ENCODE results near the gene GATA2. TPM values are rescaled to one million over a fixed set of nuclear protein-coding genes. Genes with fewer than 3 reads are reported as not detected.

GATA2 gene
- total RNA-seq, 1 experiment from 2014 or later, result 9.6 TPM

DNA sequence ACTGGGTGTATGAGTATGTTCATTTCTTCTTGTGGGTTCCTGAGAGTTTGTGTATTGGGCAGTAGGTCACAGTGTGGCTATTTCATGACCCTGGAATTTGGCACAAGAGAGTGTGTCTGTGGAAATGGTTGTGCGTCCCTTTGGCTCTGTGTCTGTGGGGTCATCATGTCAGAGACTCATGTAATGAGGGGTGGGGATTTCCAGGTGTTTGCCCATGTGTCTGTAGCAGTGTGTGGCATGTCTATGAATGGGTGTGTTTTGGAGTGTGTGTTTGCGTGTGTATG, 1.3 kb upstream of the GATA2 start:
- CTCF ChIA-PET, result no interaction called here
- no peaks in the 10 kb centered on the region for H3K27me3 Mint-ChIP-seq (ENCODE audit: unreplicated experiment)
- TF ChIP-seq, protein P1, sequence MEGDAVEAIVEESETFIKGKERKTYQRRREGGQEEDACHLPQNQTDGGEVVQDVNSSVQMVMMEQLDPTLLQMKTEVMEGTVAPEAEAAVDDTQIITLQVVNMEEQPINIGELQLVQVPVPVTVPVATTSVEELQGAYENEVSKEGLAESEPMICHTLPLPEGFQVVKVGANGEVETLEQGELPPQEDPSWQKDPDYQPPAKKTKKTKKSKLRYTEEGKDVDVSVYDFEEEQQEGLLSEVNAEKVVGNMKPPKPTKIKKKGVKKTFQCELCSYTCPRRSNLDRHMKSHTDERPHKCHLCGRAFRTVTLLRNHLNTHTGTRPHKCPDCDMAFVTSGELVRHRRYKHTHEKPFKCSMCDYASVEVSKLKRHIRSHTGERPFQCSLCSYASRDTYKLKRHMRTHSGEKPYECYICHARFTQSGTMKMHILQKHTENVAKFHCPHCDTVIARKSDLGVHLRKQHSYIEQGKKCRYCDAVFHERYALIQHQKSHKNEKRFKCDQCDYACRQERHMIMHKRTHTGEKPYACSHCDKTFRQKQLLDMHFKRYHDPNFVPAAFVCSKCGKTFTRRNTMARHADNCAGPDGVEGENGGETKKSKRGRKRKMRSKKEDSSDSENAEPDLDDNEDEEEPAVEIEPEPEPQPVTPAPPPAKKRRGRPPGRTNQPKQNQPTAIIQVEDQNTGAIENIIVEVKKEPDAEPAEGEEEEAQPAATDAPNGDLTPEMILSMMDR (IDR thresholded peaks at IDR 0.05; ENCODE audit: unreplicated experiment), result no peak
- H3K36me3 Mint-ChIP-seq (ENCODE audit: insufficient read depth, unreplicated experiment), result peaks cover 29% of the 10 kb centered on the region
- no peak overlapping the region for H3K27ac Mint-ChIP-seq (ENCODE audit: unreplicated experiment)
- intact Hi-C loops (cut with micrococcal nuclease; ENCODE audit: unreplicated experiment), result no loop called here
- H3K4me3 Mint-ChIP-seq (ENCODE audit: low read depth, unreplicated experiment), result no peak overlapping the region
- no peak for DNase-seq
- peaks cover 8% of the 10 kb centered on the region for H3K4me1 Mint-ChIP-seq (ENCODE audit: low read depth, unreplicated experiment)
- H3K9me3 Mint-ChIP-seq (ENCODE audit: low read depth, unreplicated experiment), result no peaks in the 10 kb centered on the region
- no TSS peak for BruUV-seq (replicated peaks)

DNA sequence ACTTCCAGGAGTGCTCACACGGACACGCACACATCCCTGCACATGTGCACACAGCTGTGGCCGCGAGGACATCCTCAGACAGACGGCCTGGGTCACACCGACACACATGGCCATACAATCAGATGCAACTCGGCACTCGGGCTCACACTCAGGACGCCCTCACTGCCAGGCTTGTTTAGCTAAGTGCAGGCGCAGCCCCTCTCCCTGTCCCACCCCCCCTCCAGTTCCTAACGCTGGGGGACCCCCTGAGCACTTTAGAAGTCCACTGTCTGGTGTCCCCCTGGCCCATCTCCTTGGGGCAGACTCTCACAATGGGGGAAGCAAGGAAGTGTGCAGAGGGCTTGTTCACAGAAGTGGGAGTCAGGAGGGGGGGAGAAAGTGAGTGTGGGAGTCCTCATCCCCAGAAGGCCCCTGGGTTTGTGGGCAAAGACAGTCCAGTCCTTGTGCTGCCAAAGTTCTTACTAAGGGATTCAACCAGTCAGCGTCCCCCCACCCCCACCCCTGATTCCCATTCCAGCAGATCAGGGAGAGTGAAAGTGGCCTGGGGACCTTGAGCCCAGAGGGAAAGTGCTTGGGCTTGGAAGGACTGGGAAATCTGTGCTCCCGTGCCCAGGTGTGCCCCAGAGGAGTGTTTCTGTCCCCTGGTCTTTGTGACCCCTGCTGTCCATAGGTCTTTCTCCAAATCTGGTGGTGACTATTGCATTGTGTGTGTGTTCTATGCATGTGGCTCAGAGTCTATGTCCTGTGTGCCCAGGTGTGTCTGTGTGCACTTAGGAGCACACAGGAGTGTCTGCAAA, 767 bp upstream of the GATA2 start:
- no peaks in the 10 kb centered on the region for H3K9me3 Mint-ChIP-seq (ENCODE audit: low read depth, unreplicated experiment)
- no peak overlapping the region for H3K4me3 Mint-ChIP-seq (ENCODE audit: low read depth, unreplicated experiment)
- BruUV-seq (replicated peaks), result no TSS peak
- H3K36me3 Mint-ChIP-seq (ENCODE audit: insufficient read depth, unreplicated experiment), result peaks cover 34% of the 10 kb centered on the region
- H3K27ac Mint-ChIP-seq (ENCODE audit: unreplicated experiment), result no peak overlapping the region
- CTCF ChIA-PET, result interaction anchor here (0.6 kb wide), 1 partner anchor 843 kb away, joined by 3 read pairs; no protein-coding TSS in a partner anchor
- TF ChIP-seq, protein P1 (IDR thresholded peaks at IDR 0.05; ENCODE audit: unreplicated experiment), result no peak
- no peak for DNase-seq
- intact Hi-C loops (cut with micrococcal nuclease; ENCODE audit: unreplicated experiment), result no loop called here
- peaks cover 8% of the 10 kb centered on the region for H3K4me1 Mint-ChIP-seq (ENCODE audit: low read depth, unreplicated experiment)
- no peaks in the 10 kb centered on the region for H3K27me3 Mint-ChIP-seq (ENCODE audit: unreplicated experiment)

DNA sequence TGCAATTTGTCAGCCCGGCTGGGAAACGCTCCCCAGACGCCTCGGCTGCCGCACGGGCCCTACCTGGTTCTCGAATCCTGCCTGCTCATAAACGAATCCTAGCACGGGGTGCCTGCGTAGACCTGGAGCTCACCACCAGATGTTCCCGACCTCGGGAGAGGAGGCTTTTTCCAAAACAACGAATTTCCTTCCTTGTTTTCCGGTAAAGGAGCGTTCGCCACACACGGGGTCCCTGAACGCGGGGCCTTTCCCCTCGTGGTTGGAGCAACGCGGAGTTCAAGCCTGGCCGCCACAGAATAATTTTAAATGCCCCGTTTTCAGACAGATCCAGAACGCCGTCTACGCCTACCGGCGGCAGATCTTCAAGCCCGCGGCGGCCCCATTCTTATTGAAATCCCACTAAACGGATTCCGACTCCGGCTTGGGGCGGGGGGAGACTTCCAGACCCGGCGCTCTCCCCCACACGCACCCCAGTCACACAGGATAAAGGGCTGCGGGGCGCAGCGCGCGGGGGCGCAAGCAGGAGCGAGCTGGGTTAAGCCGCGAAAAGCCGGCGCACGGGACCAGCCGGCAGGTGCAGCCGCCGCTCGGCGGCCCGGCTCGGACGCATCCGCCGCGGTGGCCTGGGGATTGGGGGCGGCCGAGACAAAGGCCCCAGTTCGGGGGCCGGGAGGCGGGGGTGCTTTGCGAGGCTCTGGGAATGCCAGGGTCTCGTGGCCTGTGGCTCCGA, 895 bp downstream of the GATA2 start:
- Mint-ChIP-seq H3K9me3 (ENCODE audit: low read depth, unreplicated experiment) (no peaks in the 10 kb centered on the region), H3K4me1 (ENCODE audit: low read depth, unreplicated experiment) (peaks cover 8% of the 10 kb centered on the region), H3K36me3 (ENCODE audit: insufficient read depth, unreplicated experiment) (peaks cover 37% of the 10 kb centered on the region), H3K27ac (ENCODE audit: unreplicated experiment) (no peak overlapping the region), H3K27me3 (ENCODE audit: unreplicated experiment) (peaks cover 3% of the 10 kb centered on the region), H3K4me3 (ENCODE audit: low read depth, unreplicated experiment) (no peak overlapping the region)
- intact Hi-C loops (cut with micrococcal nuclease; ENCODE audit: unreplicated experiment), result loop anchor here (2.0 kb wide), 1 partner anchor 57 kb away; no protein-coding TSS in a partner anchor
- CTCF ChIA-PET, result interaction anchor here (0.8 kb wide), 1 partner anchor 65 kb away, joined by 3 read pairs; no protein-coding TSS in a partner anchor
- DNase-seq, result no peak
- no TSS peak for BruUV-seq (replicated peaks)
- TF ChIP-seq, protein P1 (IDR thresholded peaks at IDR 0.05; ENCODE audit: unreplicated experiment), result no peak

DNA sequence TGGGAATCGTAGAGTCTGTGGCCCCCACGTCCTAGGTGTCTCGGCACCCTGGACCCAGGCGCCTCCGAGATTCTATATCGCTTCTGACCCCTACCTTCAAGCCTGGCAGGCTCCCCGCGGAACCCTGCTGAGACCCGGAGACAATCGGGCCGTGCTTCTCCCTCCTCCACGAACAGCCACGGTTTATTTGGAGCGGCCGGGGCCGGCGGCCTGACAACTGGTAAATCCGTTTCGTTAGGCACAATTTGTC, 1.4 kb downstream of the GATA2 start:
- Mint-ChIP-seq H3K4me1 (ENCODE audit: low read depth, unreplicated experiment) (peaks cover 8% of the 10 kb centered on the region), H3K36me3 (ENCODE audit: insufficient read depth, unreplicated experiment) (peaks cover 37% of the 10 kb centered on the region), H3K9me3 (ENCODE audit: low read depth, unreplicated experiment) (no peaks in the 10 kb centered on the region), H3K27me3 (ENCODE audit: unreplicated experiment) (peaks cover 8% of the 10 kb centered on the region), H3K4me3 (ENCODE audit: low read depth, unreplicated experiment) (no peak overlapping the region), H3K27ac (ENCODE audit: unreplicated experiment) (no peak overlapping the region)
- CTCF ChIA-PET, result interaction anchor here (0.7 to 1.0 kb wide), 3 partner anchors 10 to 65 kb away, joined by 3 read pairs; no protein-coding TSS in a partner anchor
- DNase-seq, result no peak
- TF ChIP-seq, protein P1 (IDR thresholded peaks at IDR 0.05; ENCODE audit: unreplicated experiment), result no peak
- intact Hi-C loops (cut with micrococcal nuclease; ENCODE audit: unreplicated experiment), result loop anchor here (2.0 kb wide), 1 partner anchor 57 kb away; no protein-coding TSS in a partner anchor
- no TSS peak for BruUV-seq (replicated peaks)

Measured in Calu3 (cell line).